CD1c-positive myeloid dendritic cell (primary cell): Measurements from ENCODE around the gene TMEM130.

Experiments used
- DNase-seq: peaks from one replicate; pipeline ENCODE4 v3.0.0-alpha.2; 2016; ENCODE audit errors: extremely low spot score

TMEM130 gene

GRCh38 chr7:98808751-98809460, 60.9 kb downstream of the TMEM130 start:
- DNase-seq: no peak

DNA sequence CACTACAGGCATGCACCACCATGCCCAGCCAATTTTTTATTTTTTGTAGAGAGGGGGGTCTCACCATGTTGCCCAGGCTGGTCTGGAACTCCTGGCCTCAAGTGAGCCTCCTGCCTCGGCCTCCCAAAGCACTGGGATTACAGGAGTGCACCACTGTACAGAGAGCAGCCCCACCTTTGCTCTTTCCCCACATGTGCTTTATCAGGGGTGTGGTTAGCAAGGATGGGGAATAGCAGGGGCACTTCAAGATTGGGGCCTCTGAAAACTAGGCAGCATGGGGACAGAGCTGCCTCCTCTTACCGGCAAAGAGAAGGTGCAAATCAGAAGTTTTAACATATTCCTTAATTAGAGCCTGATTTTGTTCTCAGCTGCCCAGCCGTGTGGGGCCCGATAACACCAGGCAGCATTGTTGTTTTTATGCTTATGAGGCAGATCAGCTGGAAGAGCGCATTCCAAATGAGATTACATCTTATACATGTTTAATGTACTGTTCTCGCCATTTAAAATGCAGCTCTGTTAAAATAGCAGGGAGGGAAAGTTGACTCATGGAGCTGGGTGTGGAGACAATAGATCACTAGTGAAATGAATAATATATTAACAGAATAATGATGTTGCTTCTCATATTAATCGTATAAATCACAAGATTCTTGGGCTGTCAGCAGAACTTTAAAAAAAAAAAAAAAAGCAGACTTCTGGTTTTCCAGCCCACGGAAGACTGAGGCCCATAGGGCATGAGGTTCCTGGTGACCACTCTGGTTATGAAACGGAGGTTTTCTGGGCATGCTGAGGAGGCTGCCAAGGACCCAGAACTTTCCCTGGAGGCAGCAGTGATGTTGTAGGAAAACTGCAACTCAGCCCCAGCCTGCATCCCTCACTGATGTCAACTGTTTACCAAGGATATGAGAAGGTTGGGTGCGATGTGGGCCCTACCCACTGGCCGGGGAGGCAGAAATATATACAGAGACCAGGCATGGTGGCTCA, 62.5 kb downstream of the TMEM130 start:
- DNase-seq: peak; percentile 24

- no peak for DNase-seq
These were observed 63.6 kb downstream of the TMEM130 start for GRCh38 chr7:98805956-98806838.

- DNase-seq: no peak
These were observed 67.1 kb downstream of the TMEM130 start for GRCh38 chr7:98802781-98803110.

GRCh38 chr7:98802088-98802780, 67.6 kb downstream of the TMEM130 start:
- DNase-seq: peak; percentile 90

- DNase-seq: no peak
These were observed 68.8 kb downstream of the TMEM130 start for GRCh38 chr7:98800996-98801395.

DNA sequence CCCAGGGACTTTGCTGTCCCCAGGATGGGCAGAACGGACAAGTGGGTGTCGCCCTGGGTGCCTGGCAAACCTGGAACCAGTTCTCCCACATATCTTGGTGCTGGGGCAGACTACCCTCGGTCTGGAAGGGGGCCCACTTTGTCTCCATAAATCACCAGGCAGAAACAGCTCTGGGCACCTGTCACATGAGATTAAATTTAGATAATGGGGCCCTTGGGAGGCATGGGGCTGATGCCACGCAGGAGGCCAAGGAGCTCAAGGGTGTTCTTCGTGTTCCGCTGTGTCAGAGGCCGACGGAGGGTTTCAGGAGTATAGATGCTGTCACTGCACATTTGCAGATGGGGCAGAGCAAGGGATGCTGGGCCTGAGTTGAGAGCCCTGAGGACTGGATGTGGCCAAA, 72.7 kb downstream of the TMEM130 start:
- no peak for DNase-seq
